ENCODE results near the gene C4A. TPM values are rescaled to one million over a fixed set of nuclear protein-coding genes. Genes with fewer than 3 reads are reported as not detected.

Gene C4A
- total RNA-seq, 1 donor from 2014 or later, result 6.8 TPM

- no peaks in the 10 kb centered on the region for H3K9me3 Mint-ChIP-seq
- H3K27me3 Mint-ChIP-seq, result no peaks in the 10 kb centered on the region
- H3K4me3 Mint-ChIP-seq, result peak within 1 kb of the TSS; percentile 95
- peak; percentile 96 for DNase-seq
- peak; percentile 98 for ATAC-seq (ENCODE audit: low read depth)
- no peak for TF ChIP-seq CTCF (IDR thresholded peaks at IDR 0.05)
- intact Hi-C loops (cut with micrococcal nuclease), result loop anchor here (1.0 to 2.0 kb wide), 6 partner anchors 13 to 338 kb away; partner anchors contain the start of genes DXO, EHMT2, FKBPL and PRRC2A
- H3K4me1 Mint-ChIP-seq, result peaks cover 33% of the 10 kb centered on the region
- ChIA-PET POLR2A (interaction anchor here (0.6 to 4.3 kb wide), 20 partner anchors 11 to 756 kb away, joined by 3 to 113 read pairs (median 5); partner anchors contain the start of genes ABHD16A, BAG6, DDX39B and DXO), CTCF (interaction anchor here (1.2 to 1.7 kb wide), 3 partner anchors 13 to 412 kb away, joined by 4 to 5 read pairs (median 4); partner anchors contain the start of genes ATP6V1G2 and DXO)
- H3K27ac Mint-ChIP-seq, result peak within 1 kb of the TSS; percentile 94
- peaks cover 80% of the 10 kb centered on the region for H3K36me3 Mint-ChIP-seq (ENCODE audit: low read depth)
Measured at GRCh38 chr6:31958741-31959739, 22.8 kb upstream of the C4A start, which contains the start of the genes NELFE and SKIC2. TSS of gene NELFE (minus strand) at chr6:31958971. CDS start at chr6:31958446, 525 bp downstream. TSS of gene SKIC2 (plus strand) at chr6:31959175. CDS start at chr6:31959193, 18 bp downstream.

GRCh38 chr6:31961616-31962015, 20.2 kb upstream of the C4A start:
- no peak for DNase-seq
- no peak for ATAC-seq (ENCODE audit: low read depth)
- H3K9me3 Mint-ChIP-seq, result no peaks in the 10 kb centered on the region
- H3K4me1 Mint-ChIP-seq, result peaks cover 33% of the 10 kb centered on the region
- no peak overlapping the region for H3K27ac Mint-ChIP-seq
- H3K4me3 Mint-ChIP-seq, result no peak overlapping the region
- ChIA-PET CTCF (no interaction called here), POLR2A (interaction anchor here (0.9 to 1.9 kb wide), 2 partner anchors 10 to 59 kb away, joined by 3 to 10 read pairs; partner anchors contain the start of genes DXO and ZBTB12)
- peaks cover 81% of the 10 kb centered on the region for H3K36me3 Mint-ChIP-seq (ENCODE audit: low read depth)
- intact Hi-C loops (cut with micrococcal nuclease), result no loop called here
- H3K27me3 Mint-ChIP-seq, result no peaks in the 10 kb centered on the region
- TF ChIP-seq CTCF (IDR thresholded peaks at IDR 0.05), result no peak

GRCh38 chr6:31963921-31964320, 17.9 kb upstream of the C4A start:
- H3K4me3 Mint-ChIP-seq, result no peak overlapping the region
- no peak for ATAC-seq (ENCODE audit: low read depth)
- H3K36me3 Mint-ChIP-seq (ENCODE audit: low read depth), result peaks cover 91% of the 10 kb centered on the region
- POLR2A ChIA-PET, result interaction anchor here (1.1 kb wide), 1 partner anchor 66 kb away, joined by 3 read pairs; no protein-coding TSS in a partner anchor
- H3K9me3 Mint-ChIP-seq, result no peaks in the 10 kb centered on the region
- no peak overlapping the region for H3K27ac Mint-ChIP-seq
- intact Hi-C loops (cut with micrococcal nuclease), result no loop called here
- CTCF ChIA-PET, result no interaction called here
- no peak for TF ChIP-seq CTCF (IDR thresholded peaks at IDR 0.05)
- H3K27me3 Mint-ChIP-seq, result no peaks in the 10 kb centered on the region
- H3K4me1 Mint-ChIP-seq, result peaks cover 18% of the 10 kb centered on the region
- DNase-seq, result no peak

GRCh38 chr6:31965700-31966099, 16.2 kb upstream of the C4A start:
- H3K27me3 Mint-ChIP-seq, result no peaks in the 10 kb centered on the region
- intact Hi-C loops (cut with micrococcal nuclease), result no loop called here
- ATAC-seq (ENCODE audit: low read depth) (no peak), DNase-seq (no peak)
- H3K4me3 Mint-ChIP-seq, result no peak overlapping the region
- no peaks in the 10 kb centered on the region for H3K9me3 Mint-ChIP-seq
- no peak for TF ChIP-seq CTCF (IDR thresholded peaks at IDR 0.05)
- ChIA-PET CTCF (interaction anchor here (1.3 kb wide), 1 partner anchor 14 kb away, joined by 3 read pairs; no protein-coding TSS in a partner anchor), POLR2A (no interaction called here)
- peaks cover 98% of the 10 kb centered on the region for H3K36me3 Mint-ChIP-seq (ENCODE audit: low read depth)
- peaks cover 13% of the 10 kb centered on the region for H3K4me1 Mint-ChIP-seq
- H3K27ac Mint-ChIP-seq, result no peak overlapping the region

- no peak for TF ChIP-seq CTCF (IDR thresholded peaks at IDR 0.05)
- intact Hi-C loops (cut with micrococcal nuclease), result no loop called here
- no peak overlapping the region for H3K4me3 Mint-ChIP-seq
- ATAC-seq (ENCODE audit: low read depth) (no peak), DNase-seq (no peak)
- H3K27me3 Mint-ChIP-seq, result no peaks in the 10 kb centered on the region
- H3K9me3 Mint-ChIP-seq, result no peaks in the 10 kb centered on the region
- peaks cover 21% of the 10 kb centered on the region for H3K4me1 Mint-ChIP-seq
- ChIA-PET CTCF (no interaction called here), POLR2A (interaction anchor here (0.6 kb wide), 1 partner anchor 360 kb away, joined by 3 read pairs; no protein-coding TSS in a partner anchor)
- H3K36me3 Mint-ChIP-seq (ENCODE audit: low read depth), result peaks cover 90% of the 10 kb centered on the region
- H3K27ac Mint-ChIP-seq, result no peak overlapping the region
Measured at GRCh38 chr6:31966506-31966905, 15.4 kb upstream of the C4A start.
